ELF-1 (cell line): ENCODE results near the gene OXTR.

Experiments used
- DNase-seq: peaks from one replicate; pipeline ENCODE4 v3.0.0-alpha.2; 2016; ENCODE audit warnings: low read depth, low spot score

Gene OXTR

DNA sequence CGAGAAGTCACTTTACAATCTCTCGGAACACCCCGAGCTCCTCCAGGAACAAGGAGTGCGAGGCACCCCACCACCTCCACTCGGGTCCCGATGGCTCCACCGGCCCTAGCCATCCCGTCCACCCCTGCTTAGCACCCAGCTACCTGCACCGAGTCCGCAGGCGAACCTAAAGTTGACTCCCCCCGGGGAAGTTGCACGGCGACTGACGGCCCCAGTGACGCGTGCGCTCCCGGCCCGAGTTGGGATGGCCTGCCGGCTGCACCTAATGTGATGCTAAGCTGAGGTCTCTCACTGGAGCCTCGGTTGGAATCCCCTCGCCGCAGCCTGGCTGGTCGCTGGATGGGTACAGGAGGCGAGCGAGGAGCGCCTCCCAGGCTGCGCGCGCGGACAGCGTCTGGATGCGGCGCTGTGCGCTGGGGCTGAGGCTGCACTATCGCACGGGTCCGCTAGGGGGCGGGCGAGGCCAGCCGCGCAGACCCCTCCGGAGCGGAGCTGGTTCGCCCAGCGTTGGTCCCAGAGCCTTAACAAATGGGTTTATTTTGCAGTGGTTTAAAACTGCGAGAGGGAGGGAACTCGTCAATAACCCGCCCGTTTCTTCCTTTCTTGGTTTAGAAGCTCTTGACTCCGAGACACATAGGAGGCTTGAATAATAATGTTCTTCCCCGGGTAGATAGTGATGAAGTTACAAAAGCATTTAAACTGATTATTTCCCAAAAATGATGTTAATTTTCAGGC lies at the start of gene OXTR:
Gene OXTR, minus strand, starts transcription at position 526 of the 735 bp plus-strand sequence. CDS start 1,426 bp downstream, outside the sequence.
- DNase-seq, result peak; percentile 95

GRCh38 chr3:8817486-8817885 lies 48.1 kb upstream of the OXTR start:
- no peak for DNase-seq

GRCh38 chr3:8816106-8816505 lies 46.7 kb upstream of the OXTR start:
- no peak for DNase-seq

DNA sequence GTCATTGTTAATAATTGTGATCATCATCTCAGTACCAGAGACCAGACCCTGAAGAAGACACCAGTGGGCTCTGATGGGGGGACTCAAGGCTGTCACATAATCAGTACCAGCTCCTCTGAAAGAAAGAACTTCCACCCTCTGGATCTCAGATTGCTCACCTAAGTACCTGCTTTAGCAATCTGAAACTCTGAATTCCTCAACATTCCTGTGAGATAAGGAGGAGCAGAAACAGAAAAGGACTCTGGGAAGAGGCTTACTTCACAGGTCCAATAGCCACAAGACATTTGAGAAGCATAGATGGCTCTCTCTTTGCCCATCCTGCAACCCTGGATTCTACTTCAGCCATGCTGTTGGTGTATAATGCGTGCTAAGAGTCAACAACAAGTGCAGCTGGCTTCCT lies 44.0 kb upstream of the OXTR start:
- no peak for DNase-seq

- no peak for DNase-seq
Observed at GRCh38 chr3:8810561-8810960, 41.1 kb upstream of the OXTR start.

- DNase-seq, result no peak
Observed at GRCh38 chr3:8805774-8806173, 36.4 kb upstream of the OXTR start.

- no peak for DNase-seq
Observed at GRCh38 chr3:8802256-8802655, 32.8 kb upstream of the OXTR start.

GRCh38 chr3:8800016-8800415 lies 30.6 kb upstream of the OXTR start:
- no peak for DNase-seq

DNA sequence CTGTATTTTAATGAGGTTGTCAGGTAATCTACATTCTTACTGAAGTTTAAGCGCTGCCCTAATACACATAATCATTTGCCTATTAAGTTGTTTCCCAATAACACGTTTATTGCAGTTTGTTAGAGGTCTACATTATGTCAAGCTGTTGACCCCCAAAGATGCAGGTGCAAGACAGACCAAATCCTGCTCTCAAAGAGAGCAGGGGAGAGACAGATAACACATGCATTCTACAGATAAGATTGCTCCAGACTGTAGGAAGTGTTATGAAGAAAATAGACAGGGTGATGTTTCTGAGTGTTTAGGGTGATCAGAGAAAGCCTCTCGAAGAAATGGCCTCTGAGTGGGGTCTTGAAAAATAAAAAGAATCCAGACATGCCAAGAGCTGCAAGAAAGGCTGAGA lies 24.8 kb upstream of the OXTR start:
- no peak for DNase-seq

- no peak for DNase-seq
Observed at GRCh38 chr3:8793242-8793641, 23.8 kb upstream of the OXTR start.

DNA sequence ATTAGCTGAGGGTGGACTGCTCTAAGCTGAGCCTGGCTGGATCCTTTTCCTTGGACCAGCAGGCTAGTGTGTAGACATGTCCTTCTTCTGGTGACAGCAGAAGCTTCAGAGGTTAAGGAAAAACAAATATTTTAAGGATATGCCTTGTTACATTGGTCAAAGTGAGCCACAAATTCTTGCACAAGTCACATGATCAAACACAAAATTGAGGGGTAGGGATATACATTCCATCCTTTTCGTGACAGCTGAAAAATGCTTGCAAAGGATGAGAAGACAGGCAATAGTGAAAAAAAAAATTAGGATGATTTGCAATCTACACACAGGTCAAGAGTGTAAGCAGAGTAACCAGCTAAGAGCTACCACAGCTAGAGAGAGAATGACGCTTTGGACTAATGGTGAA lies 21.1 kb upstream of the OXTR start:
- no peak for DNase-seq

- DNase-seq, result peak; percentile 8
Observed at GRCh38 chr3:8784676-8785435, 15.4 kb upstream of the OXTR start.

DNA sequence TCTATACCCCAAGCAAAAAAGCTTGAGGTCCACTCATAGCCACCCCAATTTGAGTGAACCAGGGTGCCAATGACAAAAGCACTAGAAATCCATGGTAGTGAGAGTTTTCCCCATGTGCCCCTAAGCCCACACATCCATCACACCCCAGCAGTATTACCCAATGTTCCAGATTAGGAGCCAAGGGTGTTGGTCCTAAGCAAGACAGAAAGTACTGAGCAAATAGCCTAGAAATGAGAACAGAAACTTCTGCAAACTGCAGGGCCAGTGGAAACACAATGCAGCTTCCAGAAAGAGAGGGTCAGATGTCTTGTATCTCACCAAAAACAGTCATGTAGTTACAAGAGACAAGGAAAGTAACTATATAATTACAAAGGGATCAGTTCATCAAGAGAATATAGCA lies 10.9 kb upstream of the OXTR start:
- DNase-seq, result no peak

DNA sequence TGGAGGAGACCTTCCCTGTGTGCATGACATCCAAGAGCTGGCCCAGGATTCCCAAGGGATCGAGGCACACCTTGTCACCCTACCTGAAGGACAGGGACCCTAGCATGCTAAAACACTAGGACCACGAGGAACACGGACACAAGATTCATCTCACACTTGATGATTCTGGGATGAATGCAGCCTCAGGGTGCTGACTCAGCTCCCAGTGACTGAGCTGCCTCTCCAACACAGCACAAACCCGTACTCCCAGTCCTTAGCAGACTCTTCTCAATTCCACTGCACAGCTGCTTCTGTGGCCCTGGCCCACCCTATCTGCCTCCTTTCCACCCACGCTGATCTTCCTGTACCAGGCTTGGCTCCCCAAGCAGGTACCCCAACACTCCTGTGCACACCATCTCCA lies 9.1 kb upstream of the OXTR start:
- DNase-seq, result no peak

- DNase-seq, result no peak
Observed at GRCh38 chr3:8777978-8778267, 8.5 kb upstream of the OXTR start.

DNA sequence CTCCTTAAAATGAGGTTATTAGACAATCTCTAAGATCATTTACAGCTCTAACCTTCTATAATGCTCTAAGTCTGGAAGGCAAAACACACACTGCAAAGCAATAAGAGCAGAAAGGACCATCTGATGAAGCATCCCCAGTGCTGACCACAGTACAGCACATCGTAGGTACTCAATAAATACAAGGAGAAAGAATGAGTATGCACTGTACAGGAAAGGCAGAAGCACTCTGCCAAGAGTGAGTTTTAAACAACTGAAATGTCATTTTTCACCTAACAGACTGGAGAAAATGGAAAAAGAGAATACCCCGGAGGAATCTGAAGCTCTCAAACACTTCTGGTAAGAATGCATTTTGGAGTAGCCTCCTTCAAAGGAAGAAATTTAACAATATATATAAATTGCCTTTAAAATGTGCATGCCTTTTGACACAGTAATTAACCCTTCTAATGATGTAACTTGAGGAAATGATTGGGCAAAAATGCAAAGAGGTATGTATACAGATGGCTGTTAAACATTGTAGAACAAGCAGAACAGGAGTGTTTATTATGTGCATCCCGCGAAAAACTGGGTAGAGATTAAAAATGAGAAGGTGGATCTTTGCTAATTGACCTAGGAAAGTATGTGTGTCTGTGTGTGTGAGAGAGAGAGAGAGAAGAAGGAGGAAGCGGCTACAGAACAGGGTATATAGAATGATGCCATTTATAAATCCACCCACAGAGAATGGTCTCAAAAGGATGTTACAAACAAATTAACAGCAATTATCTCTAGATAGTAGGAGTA lies 8.0 kb upstream of the OXTR start:
- DNase-seq, result no peak

DNA sequence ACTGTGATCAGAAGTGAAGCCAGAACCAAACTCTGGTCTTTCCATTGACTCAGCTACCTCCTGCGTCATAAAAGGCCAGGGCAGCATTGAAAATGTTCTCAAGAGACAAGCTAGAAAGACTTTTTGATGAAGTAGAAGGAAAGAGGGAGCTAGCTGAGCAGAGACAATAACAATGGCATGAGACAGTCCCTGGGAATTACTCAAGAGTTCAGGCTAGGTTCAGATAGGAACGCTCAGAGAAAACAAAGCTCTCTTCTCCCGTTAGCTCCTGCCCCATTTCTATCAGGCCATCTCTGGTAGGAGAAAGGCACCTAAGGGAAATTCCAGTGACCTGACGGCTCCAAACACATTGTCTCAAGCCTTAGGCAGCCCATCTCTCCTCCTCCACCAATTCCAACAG lies 7.0 kb upstream of the OXTR start:
- peak; percentile 34 for DNase-seq

DNA sequence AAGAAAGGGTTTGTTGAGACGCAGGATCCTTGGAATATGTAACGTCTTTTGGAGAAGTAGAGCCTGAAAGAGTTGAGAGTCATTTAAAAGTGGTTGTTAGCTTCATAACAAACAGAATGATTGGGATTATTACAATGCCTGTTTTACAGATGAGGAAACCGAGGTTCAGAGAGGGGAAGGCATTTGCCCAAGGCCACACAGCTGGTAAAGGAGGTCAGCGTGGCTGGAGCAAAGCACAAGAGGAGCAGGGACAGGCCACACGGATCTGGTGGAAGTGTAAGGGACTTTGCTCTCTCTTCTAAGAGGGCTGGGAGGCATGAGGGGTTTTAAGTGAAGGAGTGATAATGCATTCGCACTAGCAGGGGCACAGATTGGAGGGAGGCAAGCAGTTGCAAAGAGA lies 6.2 kb upstream of the OXTR start:
- DNase-seq, result no peak

GRCh38 chr3:8775181-8775580 lies 5.8 kb upstream of the OXTR start:
- DNase-seq, result no peak

GRCh38 chr3:8773941-8774542 lies 4.6 kb upstream of the OXTR start:
- DNase-seq, result no peak

GRCh38 chr3:8768364-8769087 lies 887 bp downstream of the OXTR start:
- no peak for DNase-seq
